ENCODE data around the gene ZCRB1. TPM values are rescaled to one million over a fixed set of nuclear protein-coding genes. Genes with fewer than 3 reads are reported as not detected.

ZCRB1 gene
- polyA plus RNA-seq, 2 of the 4 experiments (the other 2 are of a cell fraction): 62.7 to 93.0 TPM

DNA sequence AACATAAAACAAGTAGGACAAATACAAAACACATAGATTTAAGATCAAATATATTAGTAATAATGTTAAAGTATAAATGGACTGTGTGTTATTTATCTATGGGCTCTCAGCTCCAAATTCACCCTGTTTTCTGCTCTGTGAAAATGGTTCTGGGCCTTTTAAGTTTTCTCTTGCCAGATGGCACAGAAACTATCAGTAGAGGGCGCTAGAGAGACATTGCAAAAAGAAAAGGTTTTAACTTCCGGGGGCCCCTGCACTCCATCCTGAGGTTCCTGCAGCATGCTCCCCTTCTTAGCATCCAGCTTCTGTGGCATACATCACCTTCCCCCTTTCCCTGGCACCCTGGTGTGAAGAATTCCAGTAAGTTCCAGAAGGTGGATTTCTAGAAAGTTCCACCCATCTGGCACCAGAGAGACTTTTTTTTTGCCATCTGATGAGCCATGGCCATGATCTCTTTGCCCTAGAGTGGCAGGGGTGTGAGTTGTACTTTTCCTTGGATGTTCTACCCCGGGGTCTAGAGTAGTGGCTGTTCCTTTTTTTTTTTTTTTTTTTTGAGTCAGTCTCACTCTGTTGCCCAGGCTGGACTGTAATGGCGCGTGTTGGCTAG lies 29.3 kb downstream of the ZCRB1 start:
- WGBS (ENCODE audit: missing lambda C conversion rate): 63% methylated on average over 5 of the region's 5 CpGs
- ATAC-seq (no peak; a peak in 1 of 6 replicates), FAIRE-seq (no peak), DNase-seq (ENCODE audit: low read depth in 1 of 2, low spot score in 1 of 2) (peak in 1 of 2 experiments; percentile 60)
- TF ChIP-seq RAD21 (conservative IDR thresholded peaks at IDR 0.05 in 1 of 2, IDR thresholded peaks at IDR 0.05 in 1 of 2) (peak in 1 of 2 experiments; percentile 32; a peak in 1 of 5 replicates), PHF8 (IDR thresholded peaks at IDR 0.05; ENCODE audit: borderline replicate concordance, low read depth) (no peak), HOXB5 (CRISPR knock-in tag; IDR thresholded peaks at IDR 0.05) (no peak)
- TF ChIP-seq, protein P1, sequence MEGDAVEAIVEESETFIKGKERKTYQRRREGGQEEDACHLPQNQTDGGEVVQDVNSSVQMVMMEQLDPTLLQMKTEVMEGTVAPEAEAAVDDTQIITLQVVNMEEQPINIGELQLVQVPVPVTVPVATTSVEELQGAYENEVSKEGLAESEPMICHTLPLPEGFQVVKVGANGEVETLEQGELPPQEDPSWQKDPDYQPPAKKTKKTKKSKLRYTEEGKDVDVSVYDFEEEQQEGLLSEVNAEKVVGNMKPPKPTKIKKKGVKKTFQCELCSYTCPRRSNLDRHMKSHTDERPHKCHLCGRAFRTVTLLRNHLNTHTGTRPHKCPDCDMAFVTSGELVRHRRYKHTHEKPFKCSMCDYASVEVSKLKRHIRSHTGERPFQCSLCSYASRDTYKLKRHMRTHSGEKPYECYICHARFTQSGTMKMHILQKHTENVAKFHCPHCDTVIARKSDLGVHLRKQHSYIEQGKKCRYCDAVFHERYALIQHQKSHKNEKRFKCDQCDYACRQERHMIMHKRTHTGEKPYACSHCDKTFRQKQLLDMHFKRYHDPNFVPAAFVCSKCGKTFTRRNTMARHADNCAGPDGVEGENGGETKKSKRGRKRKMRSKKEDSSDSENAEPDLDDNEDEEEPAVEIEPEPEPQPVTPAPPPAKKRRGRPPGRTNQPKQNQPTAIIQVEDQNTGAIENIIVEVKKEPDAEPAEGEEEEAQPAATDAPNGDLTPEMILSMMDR (IDR thresholded peaks at IDR 0.05): peak; percentile 42
- 0 out of 3 replicates have a peak, but pooled peaks cover 4% of the 10 kb centered on the region for H3K4me1 ChIP-seq
- H3K27ac ChIP-seq: no peak overlapping the region
- H3K9me3 ChIP-seq: no peaks in the 10 kb centered on the region
- no peak overlapping the region for H3K4me3 ChIP-seq
- H3K4me2 ChIP-seq: no peak overlapping the region
- POLR2A ChIA-PET: no interaction called here
- CTCF ChIA-PET: interaction anchor here (0.8 to 1.4 kb wide), 3 partner anchors 10 to 66 kb away, joined by 3 to 6 read pairs (median 3); no protein-coding TSS in a partner anchor

DNA sequence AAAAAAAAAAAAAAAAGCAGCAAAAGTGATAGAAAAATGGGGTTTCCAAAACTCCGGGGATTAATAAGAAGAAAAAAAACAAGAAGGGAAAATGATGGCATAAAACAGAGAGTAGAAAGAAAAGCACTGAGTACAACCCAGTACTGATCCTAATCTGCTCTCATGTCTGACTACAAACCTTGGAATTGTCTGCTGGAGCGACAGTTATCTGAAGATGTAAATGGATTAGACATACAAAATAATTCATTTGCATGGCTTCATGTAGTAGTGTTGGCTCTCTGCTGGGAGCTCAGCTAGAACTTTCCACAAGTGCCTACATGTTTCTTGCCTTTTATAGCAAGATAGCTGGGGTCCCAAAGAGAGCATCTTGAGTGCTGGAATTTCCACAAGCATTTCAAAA lies 34.2 kb downstream of the ZCRB1 start:
- Histone ChIP-seq H3K9me3 (no peaks in the 10 kb centered on the region), H3K4me2 (no peak overlapping the region), H3K27ac (no peak overlapping the region), H3K4me3 (no peak overlapping the region), H3K4me1 (no peaks in the 10 kb centered on the region)
- TF ChIP-seq CHD2 (IDR thresholded peaks at IDR 0.05; ENCODE audit: low read length, partially characterized antibody) (no peak), HOXB5 (CRISPR knock-in tag; IDR thresholded peaks at IDR 0.05) (no peak), NPAS2 (CRISPR knock-in tag; IDR thresholded peaks at IDR 0.05; ENCODE audit: borderline replicate concordance) (no peak), ZNF302 (CRISPR knock-in tag; IDR thresholded peaks at IDR 0.05) (no peak), KDM1A (IDR thresholded peaks at IDR 0.05; ENCODE audit: low read depth) (no peak), RAD21 (conservative IDR thresholded peaks at IDR 0.05 in 1 of 2, IDR thresholded peaks at IDR 0.05 in 1 of 2) (no peak), ZC3H11A (IDR thresholded peaks at IDR 0.05) (no peak), ZSCAN20 (CRISPR knock-in tag; IDR thresholded peaks at IDR 0.05) (no peak), TFCP2L1 (CRISPR knock-in tag; IDR thresholded peaks at IDR 0.05) (no peak)
- 56% methylated on average over 2 of the region's 2 CpGs for WGBS (ENCODE audit: missing lambda C conversion rate)
- no peak; a peak in 1 of 6 replicates for ATAC-seq
- no peak for DNase-seq (ENCODE audit: low read depth in 1 of 2, low spot score in 1 of 2)
- POLR2A ChIA-PET: interaction anchor here (1.2 kb wide), 1 partner anchor 98 kb away, joined by 4 read pairs; no protein-coding TSS in a partner anchor
- no peak for FAIRE-seq
- CTCF ChIA-PET: interaction anchor here (1.1 kb wide), 1 partner anchor 40 kb away, joined by 3 read pairs; no protein-coding TSS in a partner anchor

DNA sequence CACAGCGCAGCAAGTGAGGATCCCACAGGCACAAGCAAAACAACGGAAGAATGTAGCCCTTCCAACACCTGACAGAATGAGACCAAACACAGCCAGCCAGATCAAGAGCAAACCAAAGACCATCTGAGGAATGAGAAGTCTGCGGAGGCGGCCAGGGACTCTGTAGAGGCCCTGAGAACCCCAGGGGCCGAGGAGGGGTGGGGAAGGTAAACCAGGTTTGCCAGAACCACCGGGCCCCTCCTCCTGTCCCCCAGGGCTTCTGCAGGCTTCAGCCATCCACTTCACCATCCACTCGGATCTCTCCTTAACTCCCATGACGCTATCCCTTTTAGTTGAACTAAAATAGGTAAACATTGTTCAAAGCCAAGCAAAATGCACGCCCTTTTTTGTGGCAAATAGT lies 37.4 kb downstream of the ZCRB1 start:
- no peak overlapping the region for H3K27ac ChIP-seq
- TF ChIP-seq SMC3 (IDR thresholded peaks at IDR 0.05) (no peak), HOXB13 (CRISPR knock-in tag; IDR thresholded peaks at IDR 0.05; ENCODE audit: low read depth) (no peak), ESRRA (IDR thresholded peaks at IDR 0.05; ENCODE audit: borderline replicate concordance, low read length) (no peak), NR3C1 (IDR thresholded peaks at IDR 0.05) (no peak), CBX8 (IDR thresholded peaks at IDR 0.05) (no peak), JUN (IDR thresholded peaks at IDR 0.05) (no peak), ZC3H11A (IDR thresholded peaks at IDR 0.05) (no peak), FOSB (CRISPR knock-in tag; IDR thresholded peaks at IDR 0.05) (no peak), RCOR1 (IDR thresholded peaks at IDR 0.05; ENCODE audit: low read depth, low read length) (no peak), RNF2 (IDR thresholded peaks at IDR 0.05; ENCODE audit: borderline replicate concordance, low read depth) (no peak), SREBF2 (IDR thresholded peaks at IDR 0.05) (no peak), BHLHE40 (IDR thresholded peaks at IDR 0.05; ENCODE audit: low read depth, low read length) (no peak), TP53 (CRISPR knock-in tag; IDR thresholded peaks at IDR 0.05) (no peak), HOXA7 (CRISPR knock-in tag; IDR thresholded peaks at IDR 0.05) (no peak)
- TF ChIP-seq, protein P1 (IDR thresholded peaks at IDR 0.05): no peak
- POLR2A ChIA-PET: no interaction called here
- FAIRE-seq (no peak), ATAC-seq (no peak), DNase-seq (ENCODE audit: low read depth in 1 of 2, low spot score in 1 of 2) (no peak)
- H3K4me1 ChIP-seq: no peaks in the 10 kb centered on the region
- CTCF ChIA-PET: no interaction called here
- no peak overlapping the region for H3K4me3 ChIP-seq
- no peaks in the 10 kb centered on the region for H3K9me3 ChIP-seq
- H3K4me2 ChIP-seq: no peak overlapping the region
- 52% methylated on average over 9 of the region's 9 CpGs for WGBS (ENCODE audit: missing lambda C conversion rate)

Data from A549 (cell line).